H9 (cell line): ENCODE results near the gene FRYL. TPM values are rescaled to one million over a fixed set of nuclear protein-coding genes. Genes with fewer than 3 reads are reported as not detected.

Source experiments
- DNase-seq: peaks from one replicate; pipeline ENCODE4 v3.0.0-alpha.2; 2017
- H2AFZ ChIP-seq: one replicate; pipeline ENCODE4 v1.6.1; 2013; ENCODE audit warnings: mild to moderate bottlenecking, low read length, control low read depth, moderate library complexity
- H2AK5ac ChIP-seq: 2 replicates; pipeline ENCODE4 v1.6.1; 2013; ENCODE audit warnings: low read length, control low read depth, mixed read lengths; ENCODE audit not compliant: insufficient read length
- H2BK120ac ChIP-seq: one replicate; pipeline ENCODE4 v1.6.1; 2013; ENCODE audit warnings: low read depth, mild to moderate bottlenecking, low read length, control low read depth, inconsistent platforms; ENCODE audit not compliant: poor library complexity, severe bottlenecking
- H2BK12ac ChIP-seq: 2 replicates; pipeline ENCODE4 v1.6.1; 2013; ENCODE audit warnings: low read length, control low read depth, mixed read lengths, low read depth; ENCODE audit not compliant: insufficient read length
- H2BK15ac ChIP-seq: 2 replicates; pipeline ENCODE4 v1.6.1; 2013; ENCODE audit warnings: low read depth, low read length, control low read depth
- H2BK20ac ChIP-seq: one replicate; pipeline ENCODE4 v1.6.1; 2013; ENCODE audit warnings: low read depth, mild to moderate bottlenecking, low read length, control low read depth, inconsistent platforms; ENCODE audit not compliant: poor library complexity, severe bottlenecking
- H2BK5ac ChIP-seq: 2 replicates; pipeline ENCODE4 v1.6.1; 2013; ENCODE audit warnings: low read length, control low read depth, mixed read lengths; ENCODE audit not compliant: insufficient read length
- H3K14ac ChIP-seq: 2 replicates; pipeline ENCODE4 v1.6.1; 2013; ENCODE audit warnings: low read length, control low read depth; ENCODE audit not compliant: insufficient read depth
- H3K18ac ChIP-seq: 2 replicates; pipeline ENCODE4 v1.6.1; 2013; ENCODE audit warnings: low read depth, mild to moderate bottlenecking, mixed read lengths, low read length, control low read depth; ENCODE audit not compliant: insufficient read length
- H3K23ac ChIP-seq: 2 replicates; pipeline ENCODE4 v1.6.1; 2013; ENCODE audit warnings: low read length, control low read depth, mixed read lengths, low read depth; ENCODE audit not compliant: insufficient read length
- H3K23me2 ChIP-seq: 2 replicates; pipeline ENCODE4 v1.6.1; 2013; ENCODE audit warnings: low read depth, mild to moderate bottlenecking, mixed read lengths, low read length, control low read depth; ENCODE audit not compliant: insufficient read length, poor library complexity, severe bottlenecking
- H3K27ac ChIP-seq: 2 replicates; pipeline ENCODE4 v1.5.1; 2013; ENCODE audit warnings: low read length, control low read depth, mixed read lengths, low read depth; ENCODE audit not compliant: insufficient read length
- H3K27me3 ChIP-seq: 2 replicates; pipeline ENCODE4 v1.6.1; 2013; ENCODE audit warnings: low read length, control low read depth, inconsistent platforms; ENCODE audit not compliant: insufficient read depth
- H3K4ac ChIP-seq: 2 replicates; pipeline ENCODE4 v1.6.1; 2013; ENCODE audit warnings: low read depth, mild to moderate bottlenecking, control low read depth, inconsistent platforms, low read length, moderate library complexity
- H3K4me1 ChIP-seq: 2 replicates; pipeline ENCODE4 v1.6.1; 2013; ENCODE audit warnings: low read length, control low read depth, inconsistent platforms; ENCODE audit not compliant: insufficient read depth
- H3K4me2 ChIP-seq: 2 replicates; pipeline ENCODE4 v1.6.1; 2013; ENCODE audit warnings: low read length, control low read depth, mixed read lengths; ENCODE audit not compliant: insufficient read length, insufficient read depth
- H3K56ac ChIP-seq: 2 replicates; pipeline ENCODE4 v1.6.1; 2013; ENCODE audit warnings: low read depth, mild to moderate bottlenecking, mixed read lengths, low read length, control low read depth; ENCODE audit not compliant: insufficient read length
- H3K79me1 ChIP-seq: 2 replicates; pipeline ENCODE4 v1.6.1; 2013; ENCODE audit warnings: low read depth, mild to moderate bottlenecking, moderate library complexity, low read length, control low read depth, inconsistent platforms; ENCODE audit not compliant: insufficient read depth, poor library complexity, severe bottlenecking
- H3K79me2 ChIP-seq: 2 replicates; pipeline ENCODE4 v1.6.1; 2013; ENCODE audit warnings: low read length, control low read depth, inconsistent platforms; ENCODE audit not compliant: insufficient read depth
- H3K9ac ChIP-seq: 2 replicates; pipeline ENCODE4 v1.6.1; 2013; ENCODE audit warnings: low read length, control low read depth, mixed read lengths; ENCODE audit not compliant: insufficient read length; ENCODE audit errors: extremely low read depth
- H3K9me3 ChIP-seq: one replicate; pipeline ENCODE4 v1.6.1; 2013; ENCODE audit warnings: low read depth, low read length, inconsistent platforms; ENCODE audit not compliant: control insufficient read depth
- H3T11ph ChIP-seq: one replicate; pipeline ENCODE4 v1.6.1; 2013; ENCODE audit warnings: mild to moderate bottlenecking, low read length, control low read depth, inconsistent platforms
- H4K20me1 ChIP-seq: one replicate; pipeline ENCODE4 v1.6.1; 2013; ENCODE audit not compliant: control insufficient read depth, insufficient read length, insufficient read depth
- H4K5ac ChIP-seq: 2 replicates; pipeline ENCODE4 v1.6.1; 2013; ENCODE audit warnings: low read depth, mild to moderate bottlenecking, mixed read lengths, low read length, control low read depth; ENCODE audit not compliant: insufficient read length
- H4K8ac ChIP-seq: replicated peaks from 2 replicates; pipeline ENCODE4 v1.6.1; 2013; ENCODE audit warnings: low read length, control low read depth, mixed read lengths, low read depth; ENCODE audit not compliant: insufficient read length
- H4K91ac ChIP-seq: 2 replicates; pipeline ENCODE4 v1.6.1; 2013; ENCODE audit warnings: low read depth, mild to moderate bottlenecking, moderate library complexity, mixed read lengths, low read length, control low read depth; ENCODE audit not compliant: insufficient read length
- H3K27ac Mint-ChIP-seq, 3 experiments: 2 replicates in 2 of 3; 3 replicates in 1 of 3; pipeline ENCODE4 v1.8.0; 2020 to 2021; ENCODE audit warnings: mixed read lengths in 3 of 3, mild to moderate bottlenecking in 1 of 3, moderate library complexity in 1 of 3
- H3K27me3 Mint-ChIP-seq: 2 replicates; pipeline ENCODE4 v1.8.0; 2021; ENCODE audit warnings: low read depth, mild to moderate bottlenecking, moderate library complexity, mixed read lengths
- H3K36me3 Mint-ChIP-seq, 3 experiments: 2 replicates in 2 of 3; 3 replicates in 1 of 3; pipeline ENCODE4 v1.8.0; 2020 to 2021; ENCODE audit warnings: low read depth in 3 of 3, mixed read lengths in 3 of 3; ENCODE audit not compliant: insufficient read depth in 1 of 3
- H3K4me1 Mint-ChIP-seq, 2 experiments: 2 replicates each; pipeline ENCODE4 v1.8.0; 2020; ENCODE audit warnings: mixed read lengths in 2 of 2
- H3K4me3 Mint-ChIP-seq, 2 experiments: 2 replicates in 1 of 2; 3 replicates in 1 of 2; pipeline ENCODE4 v1.8.0; 2020 to 2021; ENCODE audit warnings: mild to moderate bottlenecking in 2 of 2, mixed read lengths in 2 of 2, moderate library complexity in 1 of 2
- H3K9me3 Mint-ChIP-seq, 2 experiments: 2 replicates in 1 of 2; 3 replicates in 1 of 2; pipeline ENCODE4 v1.8.0; 2020; ENCODE audit warnings: mild to moderate bottlenecking in 2 of 2, mixed read lengths in 2 of 2, moderate library complexity in 1 of 2
- WGBS: extraction: QIAGEN DNeasy Blood & Tissue Kit; methylation state at CpG from one replicate; pipeline ENCODE4 v1.1.7; 2013; ENCODE audit warnings: missing lambda C conversion rate, low lambda C conversion rate, mixed read lengths; ENCODE audit not compliant: insufficient read length; ENCODE audit errors: extremely low coverage; 5-methylcytosine and 5-hydroxymethylcytosine counted together
- total RNA-seq: library from RNA; stranded (reverse); gene quantifications from 2 replicates; pipeline ENCODE4 v1.2.1, GENCODE V29; 2021
- TF ChIP-seq, protein P1 (sequence below): fragments of 200-600 bp; sonication (generic); conservative IDR thresholded peaks from 3 replicates; pipeline ENCODE4 v1.8.0; 2021; ENCODE audit warnings: antibody characterized with exemption, mild to moderate bottlenecking

FRYL gene
- total RNA-seq, 1 experiment from 2014 or later, result 31.5 TPM

DNA sequence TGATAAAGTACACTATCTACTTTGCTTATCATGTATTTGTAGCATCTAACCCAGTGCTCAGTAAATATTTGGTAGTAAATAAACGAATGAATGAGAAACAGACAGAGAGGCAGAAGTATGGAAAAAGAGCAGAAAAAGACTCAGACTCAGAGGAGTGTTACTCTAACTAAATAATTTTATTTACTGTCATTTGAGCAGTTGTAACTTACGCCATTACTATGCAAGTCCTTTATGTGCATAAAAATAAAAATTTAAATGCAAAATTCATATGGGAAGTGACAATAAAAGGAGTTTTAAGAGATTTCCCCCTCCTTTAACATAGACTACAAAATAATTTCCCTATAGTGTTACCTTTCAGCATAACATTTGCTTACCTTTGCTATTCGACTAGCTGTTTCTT lies 240.5 kb downstream of the FRYL start:
- Histone ChIP-seq H3K56ac (no peak overlapping the region), H3K4me1 (no peaks in the 10 kb centered on the region), H3K23ac (no peak overlapping the region), H3K27ac (no peak overlapping the region), H3K4me2 (no peak overlapping the region), H2BK15ac (no peak overlapping the region), H3K14ac (no peak overlapping the region), H4K8ac (no peak overlapping the region), H3K23me2 (no peaks in the 10 kb centered on the region), H3K27me3 (no peaks in the 10 kb centered on the region), H4K20me1 (no peaks in the 10 kb centered on the region), H3K18ac (no peak overlapping the region), H2AFZ (no peak overlapping the region), H3K4ac (no peak overlapping the region), H2BK120ac (no peak overlapping the region), H2BK20ac (no peak overlapping the region), H2BK12ac (no peak overlapping the region), H3K9ac (no peak overlapping the region), H2AK5ac (no peak overlapping the region), H3K79me2 (no peaks in the 10 kb centered on the region), H2BK5ac (no peak overlapping the region), H4K91ac (no peak overlapping the region), H3T11ph (no peak overlapping the region), H4K5ac (no peak overlapping the region), H3K79me1 (no peaks in the 10 kb centered on the region), H3K9me3 (no peaks in the 10 kb centered on the region)
- no CpG with 5 or more reads among the region's 3 CpGs for WGBS
- TF ChIP-seq, protein P1, sequence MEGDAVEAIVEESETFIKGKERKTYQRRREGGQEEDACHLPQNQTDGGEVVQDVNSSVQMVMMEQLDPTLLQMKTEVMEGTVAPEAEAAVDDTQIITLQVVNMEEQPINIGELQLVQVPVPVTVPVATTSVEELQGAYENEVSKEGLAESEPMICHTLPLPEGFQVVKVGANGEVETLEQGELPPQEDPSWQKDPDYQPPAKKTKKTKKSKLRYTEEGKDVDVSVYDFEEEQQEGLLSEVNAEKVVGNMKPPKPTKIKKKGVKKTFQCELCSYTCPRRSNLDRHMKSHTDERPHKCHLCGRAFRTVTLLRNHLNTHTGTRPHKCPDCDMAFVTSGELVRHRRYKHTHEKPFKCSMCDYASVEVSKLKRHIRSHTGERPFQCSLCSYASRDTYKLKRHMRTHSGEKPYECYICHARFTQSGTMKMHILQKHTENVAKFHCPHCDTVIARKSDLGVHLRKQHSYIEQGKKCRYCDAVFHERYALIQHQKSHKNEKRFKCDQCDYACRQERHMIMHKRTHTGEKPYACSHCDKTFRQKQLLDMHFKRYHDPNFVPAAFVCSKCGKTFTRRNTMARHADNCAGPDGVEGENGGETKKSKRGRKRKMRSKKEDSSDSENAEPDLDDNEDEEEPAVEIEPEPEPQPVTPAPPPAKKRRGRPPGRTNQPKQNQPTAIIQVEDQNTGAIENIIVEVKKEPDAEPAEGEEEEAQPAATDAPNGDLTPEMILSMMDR, result no peak
- no peaks in the 10 kb centered on the region for H3K9me3 Mint-ChIP-seq
- H3K27me3 Mint-ChIP-seq, result no peaks in the 10 kb centered on the region
- peaks cover 13 to 51% (median 38%) of the 10 kb centered on the region in 3 experiments; a peak in 6 of 7 replicates for H3K36me3 Mint-ChIP-seq
- DNase-seq, result no peak
- no peak overlapping the region for H3K4me3 Mint-ChIP-seq
- H3K27ac Mint-ChIP-seq, result peak overlapping the region in 1 of 3 experiments; percentile 28; a peak in 1 of 7 replicates
- H3K4me1 Mint-ChIP-seq, result peaks cover 0 to 30% of the 10 kb centered on the region in 2 experiments; a peak in 2 of 4 replicates
